ENCODE results near the gene DSTN.

- TF ChIP-seq, protein P1, sequence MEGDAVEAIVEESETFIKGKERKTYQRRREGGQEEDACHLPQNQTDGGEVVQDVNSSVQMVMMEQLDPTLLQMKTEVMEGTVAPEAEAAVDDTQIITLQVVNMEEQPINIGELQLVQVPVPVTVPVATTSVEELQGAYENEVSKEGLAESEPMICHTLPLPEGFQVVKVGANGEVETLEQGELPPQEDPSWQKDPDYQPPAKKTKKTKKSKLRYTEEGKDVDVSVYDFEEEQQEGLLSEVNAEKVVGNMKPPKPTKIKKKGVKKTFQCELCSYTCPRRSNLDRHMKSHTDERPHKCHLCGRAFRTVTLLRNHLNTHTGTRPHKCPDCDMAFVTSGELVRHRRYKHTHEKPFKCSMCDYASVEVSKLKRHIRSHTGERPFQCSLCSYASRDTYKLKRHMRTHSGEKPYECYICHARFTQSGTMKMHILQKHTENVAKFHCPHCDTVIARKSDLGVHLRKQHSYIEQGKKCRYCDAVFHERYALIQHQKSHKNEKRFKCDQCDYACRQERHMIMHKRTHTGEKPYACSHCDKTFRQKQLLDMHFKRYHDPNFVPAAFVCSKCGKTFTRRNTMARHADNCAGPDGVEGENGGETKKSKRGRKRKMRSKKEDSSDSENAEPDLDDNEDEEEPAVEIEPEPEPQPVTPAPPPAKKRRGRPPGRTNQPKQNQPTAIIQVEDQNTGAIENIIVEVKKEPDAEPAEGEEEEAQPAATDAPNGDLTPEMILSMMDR (IDR thresholded peaks at IDR 0.05 in 8 of 11, conservative IDR thresholded peaks at IDR 0.05 in 3 of 11), result no peak
- TF ChIP-seq POLR2A (IDR thresholded peaks at IDR 0.05), result no peak
Observed at GRCh38 chr20:17590245-17590644, 20.4 kb downstream of the DSTN start.
